Thyroid gland (tissue), 4 donors: ENCODE data around the gene INTS7. TPM values are rescaled to one million over a fixed set of nuclear protein-coding genes. Genes with fewer than 3 reads are reported as not detected.

Experiments
- DNase-seq, 2 donors: peaks; one replicate each; pipeline ENCODE4 v3.0.0-alpha.2; 2019
- H3K27ac ChIP-seq, 3 donors: fragments of 200-600 bp; sonication (generic); 1 replicate in 2 of 3; 2 replicates in 1 of 3; pipeline ENCODE4 v1.5.1; 2016 to 2019; ENCODE audit warnings: mild to moderate bottlenecking in 1 of 3, moderate library complexity in 1 of 3
- H3K27me3 ChIP-seq: fragments of 200-600 bp; sonication (generic); one replicate; pipeline ENCODE4 v1.5.1; 2019
- H3K36me3 ChIP-seq, 2 donors: fragments of 200-600 bp; sonication (generic); one replicate each; pipeline ENCODE4 v1.5.1; 2016 to 2019
- H3K4me1 ChIP-seq, 2 donors: fragments of 200-600 bp; sonication (generic); one replicate each; pipeline ENCODE4 v1.5.1; 2017 to 2019
- H3K4me3 ChIP-seq, 3 donors: fragments of 200-600 bp; sonication (generic); replicated peaks in 1 of 3; 1 replicate in 2 of 3; 2 replicates in 1 of 3; pipeline ENCODE4 v1.5.1; 2016; ENCODE audit warnings: mild to moderate bottlenecking in 1 of 3
- H3K9me3 ChIP-seq: fragments of 200-600 bp; sonication (generic); one replicate; pipeline ENCODE4 v1.5.1; 2017
- CTCF ChIP-seq, 6 experiments: fragments of 200-600 bp in 3 of 6; fragments of 450-650 bp in 3 of 6; sonication (generic) in 3 of 6; IDR thresholded peaks; one replicate each; pipeline ENCODE4 v1.5.1; 2016 to 2019; ENCODE audit warnings: antibody characterized with exemption in 6 of 6, mild to moderate bottlenecking in 2 of 6, inconsistent platforms in 1 of 6, moderate library complexity in 1 of 6
- POLR2A ChIP-seq, 2 donors: fragments of 450-650 bp; IDR thresholded peaks; one replicate each; pipeline ENCODE4 v1.6.1; 2017; ENCODE audit warnings: antibody characterized with exemption in 2 of 2, mild to moderate bottlenecking in 2 of 2, moderate library complexity in 1 of 2
- WGBS, 2 donors: methylation state at CpG; one replicate each; pipeline ENCODE4 v1.1.5; 2017; 5-methylcytosine and 5-hydroxymethylcytosine counted together
- intact Hi-C: fragments of 100-400 bp; cut with DNase I; formaldehyde crosslinking; loops from one replicate; pipeline ENCODE4 v1.15.1; 2023
- total RNA-seq, 4 donors: library from RNA; depleted of rRNA; stranded (reverse); fragments of >200 nt; gene quantifications; one replicate each; pipeline ENCODE4 v1.2.3, GENCODE V29; 2016

INTS7 gene
- 10 to 100 TPM; 14.8 to 22.6 (median 19.5) TPM for total RNA-seq

GRCh38 chr1:212035123-212035834 lies at the start of gene INTS7, which contains the start of gene DTL:
TSS of gene INTS7 (minus strand) at chr1:212035557. CDS start at chr1:212035437, 120 bp downstream.
TSS of gene DTL (plus strand) at chr1:212035748. CDS start at chr1:212035891, 143 bp downstream.
- no peaks in the 10 kb centered on the region for H3K27me3 ChIP-seq
- H3K36me3 ChIP-seq = no peaks in the 10 kb centered on the region
- peak; percentile 99 for DNase-seq
- H3K27ac ChIP-seq = peak within 1 kb of the TSS; percentile 51 to 80 (median 80)
- peaks cover 20% of the 10 kb centered on the region in 2 donors for H3K4me1 ChIP-seq
- H3K4me3 ChIP-seq = peak within 1 kb of the TSS; percentile 1 to 51 (median 33)
- WGBS, 2 donors = 0 to 1% methylated on average over 36 to 52 of the region's 53 CpGs
- intact Hi-C loops = loop anchor here (10.0 kb wide), 1 partner anchor 350 kb away; no protein-coding TSS in a partner anchor
- TF ChIP-seq POLR2A (IDR thresholded peaks at IDR 0.05) (peak in 1 of 2 donors; percentile 71), CTCF (IDR thresholded peaks at IDR 0.05) (peak; percentile 55 to 98 (median 91))
- H3K9me3 ChIP-seq = no peaks in the 10 kb centered on the region

- intact Hi-C loops = no loop called here
- Histone ChIP-seq H3K27ac (no peak overlapping the region), H3K9me3 (no peaks in the 10 kb centered on the region), H3K27me3 (no peaks in the 10 kb centered on the region), H3K36me3 (no peaks in the 10 kb centered on the region), H3K4me3 (no peak overlapping the region), H3K4me1 (peaks cover 9% of the 10 kb centered on the region in 2 donors)
- 94 to 96% methylated on average over 2 of the region's 2 CpGs for WGBS, 2 donors
- no peak for DNase-seq
- TF ChIP-seq POLR2A (IDR thresholded peaks at IDR 0.05) (no peak), CTCF (IDR thresholded peaks at IDR 0.05) (no peak)
Measured at GRCh38 chr1:212082765-212083406, 47.5 kb upstream of the INTS7 start.

- no peaks in the 10 kb centered on the region for H3K27me3 ChIP-seq
- DNase-seq = no peak
- intact Hi-C loops = loop anchor here (10.0 kb wide), 1 partner anchor 216 kb away; no protein-coding TSS in a partner anchor
- no peaks in the 10 kb centered on the region for H3K9me3 ChIP-seq
- H3K4me1 ChIP-seq = peaks cover 4 to 6% of the 10 kb centered on the region in 2 donors
- TF ChIP-seq POLR2A (IDR thresholded peaks at IDR 0.05) = no peak
- TF ChIP-seq CTCF (IDR thresholded peaks at IDR 0.05) = no peak
- H3K4me3 ChIP-seq = no peak overlapping the region
- WGBS, 2 donors = 89 to 91% methylated on average over 2 of the region's 2 CpGs
- no peaks in the 10 kb centered on the region for H3K36me3 ChIP-seq
- no peak overlapping the region for H3K27ac ChIP-seq
Measured at GRCh38 chr1:212078826-212079225, 43.5 kb upstream of the INTS7 start.

- DNase-seq = no peak
- TF ChIP-seq CTCF (IDR thresholded peaks at IDR 0.05) (no peak), POLR2A (IDR thresholded peaks at IDR 0.05) (no peak)
- H3K9me3 ChIP-seq = no peaks in the 10 kb centered on the region
- no peaks in the 10 kb centered on the region for H3K27me3 ChIP-seq
- H3K4me1 ChIP-seq = peaks cover 4 to 6% of the 10 kb centered on the region in 2 donors
- no peak overlapping the region for H3K27ac ChIP-seq
- 83 to 92% methylated on average over 2 of the region's 2 CpGs for WGBS, 2 donors
- H3K36me3 ChIP-seq = no peaks in the 10 kb centered on the region
- no peak overlapping the region for H3K4me3 ChIP-seq
- intact Hi-C loops = loop anchor here (10.0 kb wide), 1 partner anchor 218 kb away; no protein-coding TSS in a partner anchor
Measured at GRCh38 chr1:212077028-212077427, 41.7 kb upstream of the INTS7 start.
